KMS-11 (cell line): ENCODE data around the gene TUBA4A.

Experiments used
- H2AFZ ChIP-seq: fragments of 200-600 bp; sonication (generic); 2 replicates; pipeline ENCODE4 v1.6.1; 2016; ENCODE audit warnings: antibody characterized with exemption, mixed run types, low read depth
- H3K27ac ChIP-seq: fragments of 200-600 bp; sonication (generic); 2 replicates; pipeline ENCODE4 v1.6.1; 2016; ENCODE audit warnings: mild to moderate bottlenecking, mixed run types
- H3K27me3 ChIP-seq: fragments of 200-600 bp; sonication (generic); 2 replicates; pipeline ENCODE4 v1.6.1; 2017; ENCODE audit warnings: mild to moderate bottlenecking, low read depth, mixed run types, moderate library complexity; ENCODE audit not compliant: insufficient read depth
- H3K36me3 ChIP-seq: fragments of 200-600 bp; sonication (generic); 2 replicates; pipeline ENCODE4 v1.6.1; 2017; ENCODE audit warnings: mild to moderate bottlenecking, mixed run types; ENCODE audit not compliant: insufficient read depth
- H3K4me1 ChIP-seq: fragments of 200-600 bp; sonication (generic); 2 replicates; pipeline ENCODE4 v1.6.1; 2016; ENCODE audit warnings: mild to moderate bottlenecking, low read depth, mixed run types; ENCODE audit not compliant: poor library complexity, severe bottlenecking
- H3K4me2 ChIP-seq: fragments of 200-600 bp; sonication (generic); 2 replicates; pipeline ENCODE4 v1.7.0; 2016; ENCODE audit warnings: mild to moderate bottlenecking, mixed run types
- H3K4me3 ChIP-seq: fragments of 200-600 bp; sonication (generic); IDR thresholded peaks from 2 replicates; pipeline ENCODE4 v1.6.1; 2017; ENCODE audit warnings: low read depth, low read length, mixed read lengths; ENCODE audit not compliant: insufficient read depth
- H3K79me2 ChIP-seq: fragments of 200-600 bp; sonication (generic); 2 replicates; pipeline ENCODE4 v1.6.1; 2016; ENCODE audit warnings: low read depth, mixed run types; ENCODE audit not compliant: insufficient read depth
- H3K9ac ChIP-seq: fragments of 200-600 bp; sonication (generic); 2 replicates; pipeline ENCODE4 v1.6.1; 2016; ENCODE audit warnings: mild to moderate bottlenecking, mixed run types
- H4K20me1 ChIP-seq: fragments of 200-600 bp; sonication (generic); 2 replicates; pipeline ENCODE4 v1.6.1; 2016; ENCODE audit warnings: mild to moderate bottlenecking, mixed run types; ENCODE audit not compliant: insufficient read depth
- CTCF ChIP-seq: fragments of 200-600 bp; sonication (generic); conservative IDR thresholded peaks from 2 replicates; pipeline ENCODE4 v1.6.1; 2017; ENCODE audit warnings: low read depth, mild to moderate bottlenecking, antibody characterized with exemption, low read length, moderate library complexity, mixed read lengths

The TUBA4A gene

DNA sequence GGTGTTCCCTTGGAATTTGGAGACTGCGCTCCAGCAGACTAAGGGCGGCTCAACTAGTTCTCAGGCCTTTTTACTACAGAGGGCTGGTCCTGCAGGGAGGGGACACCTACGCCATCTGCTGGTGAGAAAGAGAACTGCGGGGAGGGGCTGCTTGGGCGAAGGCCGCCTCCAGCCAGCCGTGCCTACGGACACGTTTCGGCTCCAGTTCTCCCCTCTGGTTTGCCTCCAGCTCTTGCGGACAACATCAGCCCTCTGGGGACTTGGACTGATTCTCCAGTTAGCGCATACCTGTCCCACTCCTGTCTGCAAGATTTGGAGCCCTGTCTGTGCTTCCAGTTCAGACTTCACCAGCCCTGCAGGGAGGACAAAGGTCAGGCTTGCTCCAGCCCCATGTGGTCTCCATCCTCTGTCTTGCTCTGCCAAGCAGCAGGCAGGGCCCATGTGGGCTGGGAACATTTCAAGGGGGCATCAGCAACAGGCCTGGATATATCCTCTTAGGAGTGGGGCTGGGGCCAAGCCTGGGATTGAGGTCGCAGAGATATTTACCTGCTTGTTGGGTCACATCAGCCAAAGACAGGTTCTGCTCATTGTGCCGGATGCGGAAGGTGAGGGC, 45.1 kb upstream of the TUBA4A start:
- no peak overlapping the region for H3K9ac ChIP-seq
- no peak overlapping the region for H3K4me3 ChIP-seq
- H3K27ac ChIP-seq, result no peak overlapping the region
- H3K36me3 ChIP-seq, result no peaks in the 10 kb centered on the region
- H4K20me1 ChIP-seq, result no peaks in the 10 kb centered on the region
- H3K4me1 ChIP-seq, result peaks cover 11% of the 10 kb centered on the region
- peak overlapping the region; percentile 33; the same call in 1 of the 2 replicates for H3K4me2 ChIP-seq
- TF ChIP-seq CTCF, result peak; percentile 90
- H3K27me3 ChIP-seq, result peaks cover 54% of the 10 kb centered on the region
- H3K79me2 ChIP-seq, result no peaks in the 10 kb centered on the region
- H2AFZ ChIP-seq, result peak overlapping the region; percentile 66

DNA sequence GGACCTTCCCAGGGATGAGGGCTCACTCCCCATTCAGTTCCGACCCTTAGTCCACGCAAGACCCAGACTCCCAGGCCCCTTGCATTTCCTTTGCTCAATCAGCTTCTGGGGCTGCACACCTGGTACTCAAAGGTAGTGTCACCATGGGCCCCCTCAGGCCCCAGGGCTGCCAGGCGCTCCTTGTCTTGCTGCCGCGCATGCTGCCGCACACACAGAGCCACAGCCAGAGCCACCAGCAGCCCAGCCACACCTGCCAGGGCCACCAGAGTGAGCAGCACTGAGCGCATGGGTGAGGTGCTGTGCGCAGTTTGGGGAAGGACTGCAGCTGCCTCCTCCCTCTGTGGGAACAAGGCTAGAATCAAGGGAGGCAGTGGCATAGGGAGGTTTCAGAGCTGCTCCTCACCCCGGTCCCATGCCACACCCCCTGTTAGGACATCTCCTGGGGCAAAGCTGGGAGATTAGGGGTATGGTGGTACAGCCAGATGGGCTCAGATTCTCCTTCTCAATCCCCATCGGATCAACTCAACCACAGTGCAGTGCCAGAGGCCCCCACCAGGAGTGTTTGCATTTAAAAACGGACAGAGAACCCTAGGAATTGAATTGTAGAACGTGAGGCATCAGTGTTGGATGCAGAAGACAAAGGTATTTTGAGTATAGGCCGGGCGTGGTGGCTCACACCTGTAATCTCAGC, 44.2 kb upstream of the TUBA4A start:
- Histone ChIP-seq H3K9ac (no peak overlapping the region), H3K79me2 (no peaks in the 10 kb centered on the region), H2AFZ (no peak overlapping the region), H3K4me3 (no peak overlapping the region), H4K20me1 (no peaks in the 10 kb centered on the region), H3K27ac (no peak overlapping the region), H3K36me3 (no peaks in the 10 kb centered on the region), H3K27me3 (peaks cover 45% of the 10 kb centered on the region), H3K4me1 (peaks cover 11% of the 10 kb centered on the region), H3K4me2 (no peak overlapping the region)
- TF ChIP-seq CTCF, result no peak

- Histone ChIP-seq H3K27me3 (peaks cover 37% of the 10 kb centered on the region), H3K4me1 (peaks cover 11% of the 10 kb centered on the region), H3K4me3 (no peak overlapping the region), H2AFZ (no peak overlapping the region), H4K20me1 (no peaks in the 10 kb centered on the region), H3K4me2 (no peak overlapping the region), H3K27ac (no peak overlapping the region), H3K36me3 (no peaks in the 10 kb centered on the region), H3K9ac (no peak overlapping the region), H3K79me2 (no peaks in the 10 kb centered on the region)
- TF ChIP-seq CTCF, result no peak
Observed at GRCh38 chr2:219296631-219297391, 43.1 kb upstream of the TUBA4A start.

- no peak for TF ChIP-seq CTCF
- Histone ChIP-seq H3K27me3 (peaks cover 31% of the 10 kb centered on the region; the same call in 1 of the 2 replicates), H3K9ac (no peak overlapping the region), H4K20me1 (no peaks in the 10 kb centered on the region), H3K4me3 (no peak overlapping the region), H3K27ac (no peak overlapping the region), H2AFZ (no peak overlapping the region), H3K36me3 (no peaks in the 10 kb centered on the region), H3K4me1 (peaks cover 11% of the 10 kb centered on the region), H3K79me2 (no peaks in the 10 kb centered on the region), H3K4me2 (no peak overlapping the region)
Observed at GRCh38 chr2:219296142-219296541, 42.4 kb upstream of the TUBA4A start.
